Activated CD4-positive, alpha-beta memory T cell treated with anti-CD3 and anti-CD28 coated beads, Interleukin-2, amount 10 ng/mL, durations not matched to agents 7 days and 5 days (primary cell): ENCODE data around the gene CCL22. TPM values are rescaled to one million over a fixed set of nuclear protein-coding genes. Genes with fewer than 3 reads are reported as not detected.
"Not testable (repeated sequence)": the region's sequence is repeated elsewhere in the genome, so short reads cannot be mapped to it uniquely, and the experiment has no call there.

ENCODE experiments used
- CTCF ChIA-PET: fragments of 350-600 bp; sonication (Branson Sonifier 250); formaldehyde crosslinking; loops from one replicate; lab custom pipeline; 2021; ENCODE audit warnings: antibody characterized with exemption, inconsistent platforms; lab: Charles Lee
- POLR2A ChIA-PET: fragments of 350-600 bp; sonication (Branson Sonifier 250); formaldehyde crosslinking; loops from one replicate; lab custom pipeline; 2021; ENCODE audit warnings: antibody characterized with exemption; lab: Charles Lee
- DNase-seq: peaks from one replicate; pipeline ENCODE4 v3.0.0-alpha.2; 2020
- H3K27ac Mint-ChIP-seq: one replicate; pipeline ENCODE4 v1.8.0; 2021; ENCODE audit warnings: mild to moderate bottlenecking, mixed read lengths
- H3K27me3 Mint-ChIP-seq: one replicate; pipeline ENCODE4 v1.8.0; 2021; ENCODE audit warnings: mixed read lengths
- H3K36me3 Mint-ChIP-seq: one replicate; pipeline ENCODE4 v1.8.0; 2021; ENCODE audit warnings: low read depth, mixed read lengths
- H3K4me1 Mint-ChIP-seq: one replicate; pipeline ENCODE4 v1.8.0; 2021; ENCODE audit warnings: mixed read lengths
- H3K4me3 Mint-ChIP-seq: one replicate; pipeline ENCODE4 v1.8.0; 2021; ENCODE audit warnings: mild to moderate bottlenecking, mixed read lengths
- H3K9me3 Mint-ChIP-seq: one replicate; pipeline ENCODE4 v1.8.0; 2021; ENCODE audit warnings: mixed read lengths
- total RNA-seq, 2 experiments: library from RNA; stranded (reverse); gene quantifications; one replicate each; pipeline ENCODE4 v1.2.3, GENCODE V29; 2021

CCL22 gene
- total RNA-seq, 2 experiments from 2014 or later: 0.10 TPM; not detected in 1

DNA sequence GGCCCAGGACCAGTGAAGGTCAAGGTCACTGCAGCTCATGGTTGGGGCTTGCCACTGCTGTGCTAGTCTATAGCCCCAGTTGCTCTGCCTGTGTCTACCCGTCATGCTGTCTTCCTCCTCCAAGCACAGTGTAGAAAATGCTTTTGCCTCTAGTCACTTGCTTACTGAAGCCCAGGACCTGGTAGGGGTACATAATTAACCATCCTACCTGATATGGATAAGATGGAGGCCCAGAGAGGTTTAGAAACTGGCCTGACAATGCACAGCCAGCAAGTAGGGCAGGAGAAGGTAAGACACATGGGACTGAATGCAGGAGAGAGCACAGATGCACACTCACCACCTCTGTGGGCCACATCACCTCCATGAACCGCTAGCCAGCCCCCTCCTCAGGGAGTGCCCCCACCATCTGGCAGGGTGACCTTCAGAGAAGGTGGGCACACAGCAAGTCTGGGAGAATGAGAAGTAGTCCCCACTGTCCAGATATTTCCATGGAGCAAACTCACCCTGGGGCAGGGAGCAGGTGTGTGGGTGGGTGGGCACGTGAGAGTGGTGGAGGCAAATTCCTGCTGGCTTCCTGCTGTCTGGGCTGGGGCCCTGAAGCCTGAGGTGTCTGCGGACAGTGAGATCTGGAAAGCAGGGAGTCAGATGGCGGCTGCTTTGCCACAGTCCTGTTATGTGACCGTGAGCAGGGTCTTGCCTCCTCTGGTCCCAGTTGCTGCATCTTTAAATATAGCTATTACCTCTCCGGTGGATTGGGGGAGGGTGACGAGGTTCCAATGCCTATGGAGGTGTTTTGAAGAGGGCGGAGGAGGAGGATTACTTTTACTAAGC is 14.7 kb downstream of the CCL22 start:
- Mint-ChIP-seq H3K9me3 (no peaks in the 10 kb centered on the region), H3K36me3 (no peaks in the 10 kb centered on the region), H3K4me3 (no peak overlapping the region), H3K4me1 (peaks cover 9% of the 10 kb centered on the region), H3K27ac (no peak overlapping the region), H3K27me3 (peaks cover 8% of the 10 kb centered on the region)
- no peak for DNase-seq
- CTCF ChIA-PET: no interaction called here
- POLR2A ChIA-PET: interaction anchor here (0.6 kb wide), 1 partner anchor 113 kb away, joined by 3 read pairs; no protein-coding TSS in a partner anchor

DNA sequence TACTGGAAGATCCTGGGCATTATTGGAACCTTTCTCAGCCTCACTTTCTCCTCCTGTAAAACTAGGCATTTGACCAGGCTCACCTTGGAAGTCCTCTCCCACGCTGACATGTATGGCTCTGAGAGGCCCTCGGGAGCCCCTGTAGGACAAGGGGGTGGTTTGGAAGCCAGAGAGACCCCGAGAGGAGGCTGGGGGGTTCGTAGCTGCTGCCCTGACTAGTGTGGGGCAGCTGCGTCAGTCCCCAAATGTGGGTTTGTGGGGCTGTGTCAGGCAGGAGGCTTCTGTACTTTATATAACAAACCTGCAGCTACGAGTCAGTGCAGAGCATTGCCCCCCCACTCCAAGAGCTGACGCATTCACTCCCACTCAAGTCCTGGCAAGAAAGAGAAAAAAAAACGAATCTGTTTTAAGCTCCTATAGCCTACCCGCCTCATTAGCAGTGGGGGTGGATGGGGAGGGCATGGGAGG is 15.5 kb downstream of the CCL22 start:
- CTCF ChIA-PET: no interaction called here
- no peak for DNase-seq
- POLR2A ChIA-PET: no interaction called here
- H3K27me3 Mint-ChIP-seq: peaks cover 8% of the 10 kb centered on the region
- H3K4me1 Mint-ChIP-seq: peaks cover 9% of the 10 kb centered on the region
- no peak overlapping the region for H3K27ac Mint-ChIP-seq
- no peak overlapping the region for H3K4me3 Mint-ChIP-seq
- H3K9me3 Mint-ChIP-seq: no peaks in the 10 kb centered on the region
- no peaks in the 10 kb centered on the region for H3K36me3 Mint-ChIP-seq

DNA sequence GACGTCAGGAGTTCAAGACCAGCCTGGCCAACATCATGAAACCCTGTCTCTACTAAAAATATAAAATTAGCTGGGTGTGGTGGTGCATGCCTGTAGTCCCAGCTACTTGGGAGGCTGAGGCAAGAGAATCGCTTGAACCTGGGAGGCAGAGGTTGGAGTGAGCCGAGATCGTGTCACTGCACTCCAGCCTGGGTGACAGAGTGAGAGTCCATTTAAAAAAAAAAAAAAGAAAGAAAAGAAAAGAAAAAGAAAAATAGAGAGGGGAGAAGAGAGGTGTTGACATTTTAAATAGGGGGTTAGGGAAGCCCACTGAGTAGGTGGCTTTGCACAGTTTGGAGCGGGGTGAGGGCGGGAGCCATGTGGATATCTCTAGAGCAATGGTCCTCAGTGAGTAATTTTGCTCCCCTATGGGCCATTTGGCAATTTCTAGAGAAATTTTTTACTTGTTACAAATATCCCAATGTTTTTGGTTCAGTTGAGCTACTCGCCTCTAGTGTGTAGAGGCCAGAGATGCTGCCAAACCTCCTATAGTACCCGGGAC is 16.4 kb downstream of the CCL22 start:
- H3K36me3 Mint-ChIP-seq, H3K4me3 Mint-ChIP-seq, H3K4me1 Mint-ChIP-seq, DNase-seq, CTCF ChIA-PET, H3K27me3 Mint-ChIP-seq, H3K9me3 Mint-ChIP-seq, H3K27ac Mint-ChIP-seq, POLR2A ChIA-PET: not testable (repeated sequence)

DNA sequence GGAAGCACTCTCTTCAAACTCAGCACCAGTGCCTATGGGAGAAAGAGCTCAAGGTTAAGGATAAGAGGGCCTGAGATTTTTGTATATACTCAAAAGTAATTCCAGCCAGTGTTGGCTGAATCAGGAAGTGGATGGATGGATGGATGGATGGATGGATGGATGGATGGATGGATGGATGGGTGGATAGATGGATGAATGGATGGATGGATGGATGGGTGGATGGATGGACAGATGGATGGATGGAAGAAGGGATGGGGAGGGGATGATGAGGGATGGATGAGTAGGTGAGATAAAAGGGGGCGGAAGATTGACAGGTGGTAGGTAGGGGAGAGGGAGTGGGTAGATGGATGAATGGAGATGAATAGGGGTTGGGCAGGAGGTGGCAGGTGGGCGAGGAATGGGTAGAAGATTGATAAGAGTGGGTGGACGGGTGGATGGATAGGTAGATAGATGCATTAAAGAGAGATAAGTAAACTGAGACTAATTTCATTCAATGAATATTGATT is 17.8 kb downstream of the CCL22 start:
- ChIA-PET POLR2A (no interaction called here), CTCF (no interaction called here)
- Mint-ChIP-seq H3K9me3 (no peaks in the 10 kb centered on the region), H3K27ac (no peak overlapping the region), H3K27me3 (peaks cover 5% of the 10 kb centered on the region), H3K36me3 (no peaks in the 10 kb centered on the region), H3K4me3 (no peak overlapping the region), H3K4me1 (peaks cover 9% of the 10 kb centered on the region)
- DNase-seq: no peak

DNA sequence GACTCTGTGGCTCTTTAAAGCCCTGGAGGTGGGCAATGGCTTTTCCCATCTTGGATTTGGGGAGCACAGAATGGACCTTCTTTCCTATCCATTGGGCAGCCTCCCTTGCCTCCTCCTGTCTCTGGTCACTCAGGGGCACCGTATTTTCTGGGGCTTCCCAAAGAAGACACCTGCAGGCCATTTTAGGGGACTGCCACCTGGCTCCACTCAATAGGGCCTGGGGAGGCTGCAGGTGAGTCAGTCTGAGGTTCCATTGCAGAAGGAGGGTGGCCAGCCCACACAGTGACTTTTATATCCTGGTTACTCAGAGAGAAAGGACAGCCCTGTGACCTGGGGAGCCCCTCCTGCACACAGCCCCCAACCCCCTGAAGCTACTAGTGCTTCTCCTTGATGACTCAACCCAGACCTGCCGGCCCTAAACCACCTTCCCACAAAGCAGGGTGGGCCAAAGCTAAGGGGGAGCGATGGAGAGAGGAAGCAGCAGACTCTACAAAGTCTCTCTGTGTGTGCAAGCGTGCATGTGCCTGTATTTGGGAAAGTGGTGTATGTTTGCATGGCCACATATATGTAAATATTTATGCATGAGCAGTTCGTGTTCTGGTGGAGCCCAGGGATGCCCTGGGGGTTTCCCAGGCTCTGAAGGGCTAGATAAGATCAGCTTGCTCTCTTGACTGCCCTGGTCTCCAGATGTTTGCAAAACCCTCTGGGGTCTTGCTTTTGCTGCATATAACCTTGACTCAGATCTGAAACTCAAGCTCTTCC is 18.7 kb downstream of the CCL22 start:
- DNase-seq: no peak
- no peak overlapping the region for H3K27ac Mint-ChIP-seq
- peaks cover 9% of the 10 kb centered on the region for H3K4me1 Mint-ChIP-seq
- H3K4me3 Mint-ChIP-seq: no peak overlapping the region
- peaks cover 5% of the 10 kb centered on the region for H3K27me3 Mint-ChIP-seq
- ChIA-PET POLR2A (no interaction called here), CTCF (interaction anchor here (1.4 kb wide), 1 partner anchor 42 kb away, joined by 3 read pairs; no protein-coding TSS in a partner anchor)
- no peaks in the 10 kb centered on the region for H3K9me3 Mint-ChIP-seq
- no peaks in the 10 kb centered on the region for H3K36me3 Mint-ChIP-seq

DNA sequence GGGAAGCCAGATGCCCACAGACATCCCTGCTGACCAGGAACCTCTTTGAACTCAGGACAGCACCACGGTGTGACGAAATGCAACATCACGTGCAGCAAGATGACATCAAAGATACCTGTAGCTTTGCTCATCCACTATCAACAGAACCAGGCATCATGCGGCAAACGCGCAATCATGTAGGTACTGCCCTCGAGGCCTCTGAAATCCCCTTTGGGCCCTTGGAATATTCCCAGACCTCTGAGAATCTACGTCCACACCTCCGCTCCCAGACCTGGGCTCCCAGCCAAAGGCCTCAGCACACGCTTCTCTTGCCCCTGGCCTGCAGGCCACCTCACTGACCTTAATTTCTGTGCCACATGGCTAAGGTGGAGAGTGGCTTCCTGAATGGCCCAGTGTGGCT is 21.0 kb downstream of the CCL22 start:
- no peak overlapping the region for H3K27ac Mint-ChIP-seq
- H3K36me3 Mint-ChIP-seq: no peaks in the 10 kb centered on the region
- ChIA-PET POLR2A (no interaction called here), CTCF (no interaction called here)
- no peaks in the 10 kb centered on the region for H3K9me3 Mint-ChIP-seq
- no peak for DNase-seq
- H3K4me3 Mint-ChIP-seq: no peak overlapping the region
- H3K27me3 Mint-ChIP-seq: peaks cover 5% of the 10 kb centered on the region
- H3K4me1 Mint-ChIP-seq: peaks cover 9% of the 10 kb centered on the region

DNA sequence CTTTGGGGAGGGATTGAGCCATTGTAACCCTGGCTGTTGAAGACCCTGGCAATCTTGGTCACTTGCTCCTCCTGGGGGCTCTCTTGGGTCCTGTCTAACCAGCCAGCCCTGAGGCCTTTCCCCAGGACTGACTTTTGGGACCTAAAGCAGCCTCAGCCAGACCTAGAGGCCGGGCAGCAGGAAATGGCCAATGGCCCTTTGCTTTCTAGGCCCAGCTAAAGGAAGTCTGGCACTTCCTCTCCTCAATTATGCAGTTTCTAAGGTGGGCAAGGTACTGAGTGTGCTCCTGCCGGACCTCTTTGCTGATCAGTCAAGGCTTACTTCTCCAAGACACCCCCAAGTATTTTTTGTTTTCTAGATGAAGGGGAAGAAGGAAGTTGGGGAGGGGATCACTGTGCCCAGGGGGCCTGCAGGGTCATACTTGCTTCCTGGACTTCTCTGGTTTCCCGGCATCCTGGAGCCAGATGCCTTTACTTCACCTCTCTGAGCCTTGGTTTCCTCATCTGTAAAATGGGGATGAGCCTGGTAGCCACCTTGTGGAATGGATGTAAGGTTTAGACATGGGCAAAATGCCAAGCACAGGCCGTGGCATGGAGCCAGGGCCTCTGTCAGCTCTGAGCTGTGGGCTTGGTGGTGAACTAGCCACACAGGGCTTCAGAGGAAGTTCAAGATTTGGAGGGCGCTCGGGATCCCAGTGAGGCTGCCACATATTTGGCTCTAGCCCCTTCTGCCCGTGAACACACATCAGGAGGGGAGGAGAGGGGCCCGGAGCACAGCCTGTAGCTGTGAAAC is 22.3 kb downstream of the CCL22 start:
- no peak overlapping the region for H3K4me3 Mint-ChIP-seq
- ChIA-PET CTCF (no interaction called here), POLR2A (no interaction called here)
- no peaks in the 10 kb centered on the region for H3K9me3 Mint-ChIP-seq
- peaks cover 9% of the 10 kb centered on the region for H3K4me1 Mint-ChIP-seq
- no peaks in the 10 kb centered on the region for H3K36me3 Mint-ChIP-seq
- H3K27me3 Mint-ChIP-seq: peaks cover 5% of the 10 kb centered on the region
- DNase-seq: no peak
- H3K27ac Mint-ChIP-seq: no peak overlapping the region

DNA sequence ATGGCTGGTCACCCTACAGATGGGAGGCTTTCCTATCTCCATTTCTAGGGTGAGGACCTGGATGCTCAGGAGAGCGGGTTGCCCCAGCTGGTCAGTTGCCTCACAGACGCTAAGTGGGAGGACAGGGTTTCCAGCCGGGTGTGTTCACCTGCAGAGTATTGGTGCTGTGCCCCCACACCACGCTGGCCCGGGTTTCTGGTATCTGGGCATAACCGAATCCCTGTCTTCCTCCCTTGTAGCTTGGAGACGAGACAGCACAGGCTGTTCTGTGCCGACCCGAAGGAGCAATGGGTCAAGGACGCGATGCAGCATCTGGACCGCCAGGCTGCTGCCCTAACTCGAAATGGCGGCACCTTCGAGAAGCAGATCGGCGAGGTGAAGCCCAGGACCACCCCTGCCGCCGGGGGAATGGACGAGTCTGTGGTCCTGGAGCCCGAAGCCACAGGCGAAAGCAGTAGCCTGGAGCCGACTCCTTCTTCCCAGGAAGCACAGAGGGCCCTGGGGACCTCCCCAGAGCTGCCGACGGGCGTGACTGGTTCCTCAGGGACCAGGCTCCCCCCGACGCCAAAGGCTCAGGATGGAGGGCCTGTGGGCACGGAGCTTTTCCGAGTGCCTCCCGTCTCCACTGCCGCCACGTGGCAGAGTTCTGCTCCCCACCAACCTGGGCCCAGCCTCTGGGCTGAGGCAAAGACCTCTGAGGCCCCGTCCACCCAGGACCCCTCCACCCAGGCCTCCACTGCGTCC is 23.4 kb downstream of the CCL22 start:
- Mint-ChIP-seq H3K9me3 (no peaks in the 10 kb centered on the region), H3K4me3 (no peak overlapping the region), H3K27me3 (no peaks in the 10 kb centered on the region), H3K36me3 (no peaks in the 10 kb centered on the region), H3K27ac (no peak overlapping the region), H3K4me1 (peaks cover 9% of the 10 kb centered on the region)
- ChIA-PET CTCF (no interaction called here), POLR2A (no interaction called here)
- DNase-seq: no peak

DNA sequence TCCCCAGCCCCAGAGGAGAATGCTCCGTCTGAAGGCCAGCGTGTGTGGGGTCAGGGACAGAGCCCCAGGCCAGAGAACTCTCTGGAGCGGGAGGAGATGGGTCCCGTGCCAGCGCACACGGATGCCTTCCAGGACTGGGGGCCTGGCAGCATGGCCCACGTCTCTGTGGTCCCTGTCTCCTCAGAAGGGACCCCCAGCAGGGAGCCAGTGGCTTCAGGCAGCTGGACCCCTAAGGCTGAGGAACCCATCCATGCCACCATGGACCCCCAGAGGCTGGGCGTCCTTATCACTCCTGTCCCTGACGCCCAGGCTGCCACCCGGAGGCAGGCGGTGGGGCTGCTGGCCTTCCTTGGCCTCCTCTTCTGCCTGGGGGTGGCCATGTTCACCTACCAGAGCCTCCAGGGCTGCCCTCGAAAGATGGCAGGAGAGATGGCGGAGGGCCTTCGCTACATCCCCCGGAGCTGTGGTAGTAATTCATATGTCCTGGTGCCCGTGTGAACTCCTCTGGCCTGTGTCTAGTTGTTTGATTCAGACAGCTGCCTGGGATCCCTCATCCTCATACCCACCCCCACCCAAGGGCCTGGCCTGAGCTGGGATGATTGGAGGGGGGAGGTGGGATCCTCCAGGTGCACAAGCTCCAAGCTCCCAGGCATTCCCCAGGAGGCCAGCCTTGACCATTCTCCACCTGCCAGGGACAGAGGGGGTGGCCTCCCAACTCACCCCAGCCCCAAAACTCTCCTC is 24.1 kb downstream of the CCL22 start:
- DNase-seq: no peak
- H3K9me3 Mint-ChIP-seq: no peaks in the 10 kb centered on the region
- POLR2A ChIA-PET: no interaction called here
- no peak overlapping the region for H3K27ac Mint-ChIP-seq
- no peak overlapping the region for H3K4me3 Mint-ChIP-seq
- peaks cover 3% of the 10 kb centered on the region for H3K4me1 Mint-ChIP-seq
- CTCF ChIA-PET: no interaction called here
- no peaks in the 10 kb centered on the region for H3K36me3 Mint-ChIP-seq
- no peaks in the 10 kb centered on the region for H3K27me3 Mint-ChIP-seq

DNA sequence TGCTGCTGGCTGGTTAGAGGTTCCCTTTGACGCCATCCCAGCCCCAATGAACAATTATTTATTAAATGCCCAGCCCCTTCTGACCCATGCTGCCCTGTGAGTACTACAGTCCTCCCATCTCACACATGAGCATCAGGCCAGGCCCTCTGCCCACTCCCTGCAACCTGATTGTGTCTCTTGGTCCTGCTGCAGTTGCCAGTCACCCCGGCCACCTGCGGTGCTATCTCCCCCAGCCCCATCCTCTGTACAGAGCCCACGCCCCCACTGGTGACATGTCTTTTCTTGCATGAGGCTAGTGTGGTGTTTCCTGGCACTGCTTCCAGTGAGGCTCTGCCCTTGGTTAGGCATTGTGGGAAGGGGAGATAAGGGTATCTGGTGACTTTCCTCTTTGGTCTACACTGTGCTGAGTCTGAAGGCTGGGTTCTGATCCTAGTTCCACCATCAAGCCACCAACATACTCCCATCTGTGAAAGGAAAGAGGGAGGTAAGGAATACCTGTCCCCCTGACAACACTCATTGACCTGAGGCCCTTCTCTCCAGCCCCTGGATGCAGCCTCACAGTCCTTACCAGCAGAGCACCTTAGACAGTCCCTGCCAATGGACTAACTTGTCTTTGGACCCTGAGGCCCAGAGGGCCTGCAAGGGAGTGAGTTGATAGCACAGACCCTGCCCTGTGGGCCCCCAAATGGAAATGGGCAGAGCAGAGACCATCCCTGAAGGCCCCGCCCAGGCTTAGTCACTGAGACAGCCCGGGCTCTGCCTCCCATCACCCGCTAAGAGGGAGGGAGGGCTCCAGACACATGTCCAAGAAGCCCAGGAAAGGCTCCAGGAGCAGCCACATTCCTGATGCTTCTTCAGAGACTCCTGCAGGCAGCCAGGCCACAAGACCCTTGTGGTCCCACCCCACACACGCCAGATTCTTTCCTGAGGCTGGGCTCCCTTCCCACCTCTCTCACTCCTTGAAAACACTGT is 25.0 kb downstream of the CCL22 start:
- CTCF ChIA-PET: no interaction called here
- no peaks in the 10 kb centered on the region for H3K9me3 Mint-ChIP-seq
- H3K27me3 Mint-ChIP-seq: no peaks in the 10 kb centered on the region
- POLR2A ChIA-PET: no interaction called here
- peaks cover 4% of the 10 kb centered on the region for H3K4me1 Mint-ChIP-seq
- H3K4me3 Mint-ChIP-seq: no peak overlapping the region
- no peak for DNase-seq
- H3K36me3 Mint-ChIP-seq: no peaks in the 10 kb centered on the region
- no peak overlapping the region for H3K27ac Mint-ChIP-seq
